ENCODE results near the gene TNFRSF25. TPM values are rescaled to one million over a fixed set of nuclear protein-coding genes. Genes with fewer than 3 reads are reported as not detected.

The TNFRSF25 gene
- polyA plus RNA-seq, 2 of the 4 experiments (the other 2 are of a cell fraction) = 0.65 to 3.4 TPM

GRCh38 chr1:6424000-6424565, 41.9 kb downstream of the TNFRSF25 start:
- Histone ChIP-seq H3K4me2 (peak overlapping the region; percentile 82), H3K4me1 (peaks cover 19% of the 10 kb centered on the region), H3K9me3 (no peaks in the 10 kb centered on the region), H3K27ac (no peak overlapping the region; a peak in 2 of 6 replicates), H3K4me3 (peak overlapping the region; percentile 35; the same call in 2 of the 3 replicates)
- TF ChIP-seq E2F6 (IDR thresholded peaks at IDR 0.05; ENCODE audit: borderline replicate concordance, low read depth) = no peak
- TF ChIP-seq FOSL2 (IDR thresholded peaks at IDR 0.05) = no peak
- no peak for TF ChIP-seq FOSL2 (CRISPR knock-in tag; IDR thresholded peaks at IDR 0.05)
- no peak for TF ChIP-seq ATOH8 (CRISPR knock-in tag; IDR thresholded peaks at IDR 0.05; ENCODE audit: low read depth)
- no peak for TF ChIP-seq MAZ (IDR thresholded peaks at IDR 0.05; ENCODE audit: borderline replicate concordance, low read depth, low read length)
- TF ChIP-seq HOXB5 (CRISPR knock-in tag; IDR thresholded peaks at IDR 0.05) = no peak
- TF ChIP-seq CEBPB (IDR thresholded peaks at IDR 0.05) = no peak
- no peak for TF ChIP-seq HEYL (CRISPR knock-in tag; IDR thresholded peaks at IDR 0.05)
- no peak for TF ChIP-seq CHD2 (IDR thresholded peaks at IDR 0.05; ENCODE audit: low read length, partially characterized antibody)
- no peak for TF ChIP-seq CBX8 (IDR thresholded peaks at IDR 0.05)
- peak; percentile 23 to 46; a peak in 4 of 6 replicates for ATAC-seq
- ChIA-PET POLR2A (no interaction called here), CTCF (interaction anchor here (0.9 to 6.8 kb wide), 15 partner anchors 9 to 181 kb away, joined by 3 to 96 read pairs (median 7); no protein-coding TSS in a partner anchor)
- FAIRE-seq = no peak
- DNase-seq (ENCODE audit: low read depth in 1 of 2, low spot score in 1 of 2) = no peak
- WGBS (ENCODE audit: missing lambda C conversion rate) = 14% methylated on average over 13 of the region's 35 CpGs

- H3K9me3 ChIP-seq = no peaks in the 10 kb centered on the region
- H3K4me3 ChIP-seq = peak overlapping the region; percentile 35; the same call in 2 of the 3 replicates
- ChIA-PET CTCF (interaction anchor here (0.7 to 6.8 kb wide), 19 partner anchors 9 to 219 kb away, joined by 3 to 96 read pairs (median 4); no protein-coding TSS in a partner anchor), POLR2A (no interaction called here)
- peak overlapping the region in 1 of 2 experiments; percentile 38; a peak in 1 of 6 replicates for H3K27ac ChIP-seq
- no peak for FAIRE-seq
- peak in 1 of 2 experiments; percentile 52 for DNase-seq (ENCODE audit: low read depth in 1 of 2, low spot score in 1 of 2)
- peak; percentile 60 to 78 for ATAC-seq
- WGBS (ENCODE audit: missing lambda C conversion rate) = 8% methylated on average over 11 of the region's 24 CpGs
- H3K4me1 ChIP-seq = peaks cover 19% of the 10 kb centered on the region
- peak overlapping the region; percentile 82 for H3K4me2 ChIP-seq
- TF ChIP-seq CTCF (IDR thresholded peaks at IDR 0.05) (peak; percentile 54), ZFP36 (IDR thresholded peaks at IDR 0.05; ENCODE audit: borderline replicate concordance, partially characterized antibody) (no peak), NPAS2 (CRISPR knock-in tag; IDR thresholded peaks at IDR 0.05; ENCODE audit: borderline replicate concordance) (no peak), CHD2 (IDR thresholded peaks at IDR 0.05; ENCODE audit: low read length, partially characterized antibody) (no peak), ATOH8 (CRISPR knock-in tag; IDR thresholded peaks at IDR 0.05; ENCODE audit: low read depth) (no peak), ESRRA (IDR thresholded peaks at IDR 0.05; ENCODE audit: borderline replicate concordance, low read length) (no peak), MYC (IDR thresholded peaks at IDR 0.05; ENCODE audit: borderline replicate concordance, low read length) (no peak), MAFK (IDR thresholded peaks at IDR 0.05; ENCODE audit: partially characterized antibody) (no peak), MAZ (IDR thresholded peaks at IDR 0.05; ENCODE audit: borderline replicate concordance, low read depth, low read length) (no peak), CBX2 (IDR thresholded peaks at IDR 0.05; ENCODE audit: borderline replicate concordance, low read depth) (no peak), RARB (CRISPR knock-in tag; IDR thresholded peaks at IDR 0.05) (no peak), NFE2L2 (conservative IDR thresholded peaks at IDR 0.05; ENCODE audit: low read length) (no peak), RAD21 (conservative IDR thresholded peaks at IDR 0.05 in 1 of 2, IDR thresholded peaks at IDR 0.05 in 1 of 2) (peak in 1 of 2 experiments; percentile 21; a peak in 2 of 5 replicates), ZSCAN20 (CRISPR knock-in tag; IDR thresholded peaks at IDR 0.05) (no peak)
These were observed 42.5 kb downstream of the TNFRSF25 start for GRCh38 chr1:6423321-6423999.
